HUDEP-2 (cell line): ENCODE data around the gene FASTK.

ENCODE experiments used
- DNase-seq, 76 experiments: peaks; one replicate each; lab custom pipeline; 2025; ENCODE audit not compliant: unreplicated experiment in 76 of 76; lab: John Stamatoyannopoulos, UW

FASTK gene

GRCh38 chr7:151034312-151035025 is 46.1 kb downstream of the FASTK start:
- no peak for DNase-seq

GRCh38 chr7:151033864-151034249 is 46.8 kb downstream of the FASTK start:
- no peak for DNase-seq

GRCh38 chr7:151032936-151033863 is 47.4 kb downstream of the FASTK start:
- DNase-seq = no peak

- no peak for DNase-seq
These were observed 49.6 kb downstream of the FASTK start for GRCh38 chr7:151031011-151031410.

- no peak for DNase-seq
These were observed 51.6 kb downstream of the FASTK start for GRCh38 chr7:151028948-151029501.

GRCh38 chr7:151028131-151028947 is 52.3 kb downstream of the FASTK start, which contains the start of gene ABCB8:
Gene ABCB8 (plus strand): TSS chr7:151028450. CDS start chr7:151028516, 66 bp downstream.
- peak in 75 of 76 experiments; percentile 75 to 99 (median 97) for DNase-seq

- DNase-seq = peak in 1 of 76 experiments; percentile 57
These were observed 52.9 kb downstream of the FASTK start for GRCh38 chr7:151027728-151028130.

GRCh38 chr7:151026771-151027727 is 53.6 kb downstream of the FASTK start:
- DNase-seq = peak in 54 of 76 experiments; percentile 14 to 78 (median 46)
